Measurements from ENCODE around the gene TTL. TPM values are rescaled to one million over a fixed set of nuclear protein-coding genes. Genes with fewer than 3 reads are reported as not detected.
A peak's percentile ranks its signal among the peaks of the same experiment; 100 is the strongest.

TTL gene
- polyA plus RNA-seq, 4 donors, result 32.9 to 41.0 (median 38.3) TPM

- DNase-seq (ENCODE audit: low read depth in 4 of 4, low spot score in 3 of 4), result no peak
Measured at GRCh38 chr2:112572005-112572404, 90.0 kb downstream of the TTL start.

GRCh38 chr2:112577756-112578155, 95.8 kb downstream of the TTL start:
- no peak for DNase-seq (ENCODE audit: low read depth in 4 of 4, low spot score in 3 of 4)

DNA sequence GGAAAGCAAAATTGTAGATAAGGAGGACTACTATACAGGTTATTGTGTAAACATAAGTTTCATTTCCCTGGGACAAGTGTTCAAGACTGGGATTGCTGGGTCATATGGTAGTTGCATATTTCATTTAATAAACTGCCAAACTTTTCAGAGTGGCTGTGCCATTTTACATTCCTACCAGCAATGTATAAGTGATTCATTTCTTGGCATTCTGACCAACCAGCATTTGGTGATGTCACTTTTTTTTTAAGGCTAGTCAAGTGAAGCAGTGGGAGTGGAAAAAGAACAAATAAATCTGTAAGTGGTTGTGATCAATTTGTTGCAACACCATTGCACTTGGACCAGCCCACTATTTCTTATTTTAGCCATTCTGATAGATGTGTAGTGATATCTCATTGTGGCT, 97.3 kb downstream of the TTL start:
- DNase-seq (ENCODE audit: low read depth in 4 of 4, low spot score in 3 of 4), result no peak

GRCh38 chr2:112580084-112580483, 98.1 kb downstream of the TTL start:
- DNase-seq (ENCODE audit: low read depth in 4 of 4, low spot score in 3 of 4), result no peak

DNA sequence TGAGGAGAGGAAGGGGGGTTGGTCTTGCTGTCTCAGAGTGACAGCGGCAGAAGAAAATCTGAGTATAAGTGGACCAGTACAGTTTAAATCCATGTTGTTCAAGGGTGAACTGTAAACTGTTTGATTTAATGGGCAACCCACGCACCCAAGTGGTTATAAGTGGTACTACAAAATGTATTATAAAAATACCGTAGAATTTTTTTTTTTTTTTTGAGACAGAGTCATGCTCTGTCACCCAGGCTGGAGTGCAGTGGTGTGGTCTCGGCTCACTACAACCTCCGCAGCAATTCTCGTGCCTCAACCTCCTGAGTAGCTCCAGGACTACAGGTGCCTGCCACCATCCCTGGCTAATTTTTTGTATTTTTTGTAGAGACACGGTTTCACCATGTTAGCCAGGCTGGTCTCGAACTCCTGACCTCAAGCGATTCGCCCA, 100.4 kb downstream of the TTL start:
- DNase-seq (ENCODE audit: low read depth in 4 of 4, low spot score in 3 of 4), result peak in 1 of 4 donors; percentile 23

- DNase-seq (ENCODE audit: low read depth in 4 of 4, low spot score in 3 of 4), result no peak
Measured at GRCh38 chr2:112583497-112584133, 101.7 kb downstream of the TTL start.

- DNase-seq (ENCODE audit: low read depth in 4 of 4, low spot score in 3 of 4), result peak; percentile 84 to 90 (median 87)
Measured at GRCh38 chr2:112584134-112584890, 102.4 kb downstream of the TTL start, which contains the start of gene CHCHD5. Gene CHCHD5, plus strand, starts transcription at chr2:112584609. Its CDS starts 39 bp downstream, at chr2:112584648.

DNA sequence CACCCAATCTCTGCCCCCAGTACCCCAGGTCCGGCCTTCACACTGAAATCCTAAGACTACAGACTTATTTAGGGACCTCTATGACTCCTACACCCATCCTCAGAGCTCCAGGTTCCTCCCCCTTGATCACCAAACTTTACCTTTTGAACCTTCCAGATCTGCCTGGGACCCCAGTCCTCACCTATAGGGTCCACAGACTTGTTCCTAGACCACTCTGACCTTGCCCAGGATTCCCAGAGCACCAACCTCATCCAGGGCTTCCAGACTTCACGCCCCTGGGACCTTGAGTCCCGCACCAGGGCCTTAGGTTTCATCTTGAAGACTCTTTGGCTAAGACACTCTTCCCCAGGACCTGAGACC, 102.9 kb downstream of the TTL start:
- DNase-seq (ENCODE audit: low read depth in 4 of 4, low spot score in 3 of 4), result no peak

GRCh38 chr2:112585400-112585799, 103.4 kb downstream of the TTL start:
- DNase-seq (ENCODE audit: low read depth in 4 of 4, low spot score in 3 of 4), result no peak

GRCh38 chr2:112585873-112586464, 104.0 kb downstream of the TTL start:
- DNase-seq (ENCODE audit: low read depth in 4 of 4, low spot score in 3 of 4), result no peak

- no peak for DNase-seq (ENCODE audit: low read depth in 4 of 4, low spot score in 3 of 4)
Measured at GRCh38 chr2:112588611-112589045, 106.7 kb downstream of the TTL start.

Other genes starting within 250 kb of the TTL start
- gene ZC3H8, start 227.1 kb upstream of the TTL start, polyA plus RNA-seq (ENCODE audit: insufficient read length in 4 of 4), result 10 to 100 TPM; 15.4 to 19.7 (median 17.6) TPM
- gene ZC3H6, start 206.6 kb upstream of the TTL start, polyA plus RNA-seq (ENCODE audit: insufficient read length in 4 of 4), result 1 to 10 TPM; 6.3 to 9.7 (median 8.1) TPM
- 1 to 10 TPM; 2.4 to 3.9 (median 3.1) TPM for gene RGPD8, start 48.5 kb upstream of the TTL start, polyA plus RNA-seq (ENCODE audit: insufficient read length in 4 of 4)
- 10 to 100 TPM; 19.2 to 27.0 (median 25.1) TPM for gene POLR1B, start 60.3 kb downstream of the TTL start, polyA plus RNA-seq (ENCODE audit: insufficient read length in 4 of 4)
- 10 to 100 TPM; 24.4 to 37.4 (median 27.3) TPM for gene CHCHD5, start 102.5 kb downstream of the TTL start, polyA plus RNA-seq (ENCODE audit: insufficient read length in 4 of 4)
- gene SLC20A1, start 163.8 kb downstream of the TTL start, polyA plus RNA-seq (ENCODE audit: insufficient read length in 4 of 4), result 10 to 100 TPM; 37.3 to 42.9 (median 41.9) TPM
- gene NT5DC4, start 238.9 kb downstream of the TTL start, polyA plus RNA-seq (ENCODE audit: insufficient read length in 4 of 4), result under 1 TPM in 3 of 4 donors, not detected in 1; 0.08 to 0.48 (median 0.29) TPM